A549 treated with ZK216348 at 1 μM for 4 hours (cell line): Measurements from ENCODE around the gene PPIL3. TPM values are rescaled to one million over a fixed set of nuclear protein-coding genes. Genes with fewer than 3 reads are reported as not detected.

Experiments used
- total RNA-seq: library from RNA; stranded (reverse); fragments of 200-300 nt; extraction: Qiagen RNA extraction; gene quantifications from 5 replicates; pipeline ENCODE4 v1.2.3, GENCODE V29; 2022; ENCODE audit warnings: low read depth

The PPIL3 gene
- total RNA-seq, result 21.4 to 25.6 TPM (median 23.9 TPM) in 5 replicates

DNA sequence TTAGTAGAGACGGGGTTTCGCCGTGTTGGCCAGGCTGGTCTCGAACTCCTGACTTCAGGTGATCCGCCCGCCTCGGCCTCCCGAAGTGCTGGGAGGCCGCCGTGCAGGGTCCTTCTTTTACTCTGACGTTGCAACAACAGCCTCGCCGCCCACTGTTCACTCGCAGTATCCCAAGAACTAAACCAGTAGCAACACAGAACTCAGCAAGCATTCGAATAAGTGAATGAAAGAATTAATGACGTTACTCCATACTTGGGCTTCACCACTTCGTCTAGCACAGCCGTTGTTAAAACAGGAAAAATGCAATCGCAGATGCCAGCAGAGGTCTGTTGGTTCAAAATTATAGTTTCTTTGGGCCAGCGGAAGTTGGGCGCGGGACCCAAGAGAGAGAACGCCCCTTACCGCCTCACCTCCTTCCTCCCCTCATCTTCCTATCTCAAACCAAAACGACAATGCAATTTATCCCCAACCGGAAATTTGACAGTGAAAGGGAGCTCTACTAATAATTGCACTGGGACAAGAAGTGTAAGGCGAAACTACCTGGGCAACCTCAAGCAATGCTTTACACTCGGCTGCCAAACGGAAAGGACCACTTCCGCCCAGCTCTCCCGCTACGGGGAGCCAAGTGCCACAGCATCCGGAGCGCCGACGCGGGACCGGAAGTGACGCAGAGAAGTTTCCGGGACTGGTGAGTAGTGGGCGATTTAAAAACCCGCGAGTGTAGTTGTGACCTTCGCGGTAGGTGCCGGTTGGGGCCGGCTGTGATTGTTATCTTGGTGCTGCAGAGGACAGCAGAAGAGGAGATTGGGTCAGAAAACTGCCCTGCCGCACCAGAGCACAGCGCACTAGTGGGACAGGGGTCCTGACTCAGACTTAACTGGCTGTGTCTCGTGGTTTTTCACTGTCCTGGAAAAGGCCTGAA is at the start of gene PPIL3, which contains the start of gene NIF3L1:
TSS of gene PPIL3 (minus strand) at position 374 of the 922 bp plus-strand sequence. CDS start 1,462 bp downstream, outside the sequence.
TSS of gene NIF3L1 (plus strand) at position 668 of the 922 bp plus-strand sequence. CDS start 2,573 bp downstream, outside the sequence.

DNA sequence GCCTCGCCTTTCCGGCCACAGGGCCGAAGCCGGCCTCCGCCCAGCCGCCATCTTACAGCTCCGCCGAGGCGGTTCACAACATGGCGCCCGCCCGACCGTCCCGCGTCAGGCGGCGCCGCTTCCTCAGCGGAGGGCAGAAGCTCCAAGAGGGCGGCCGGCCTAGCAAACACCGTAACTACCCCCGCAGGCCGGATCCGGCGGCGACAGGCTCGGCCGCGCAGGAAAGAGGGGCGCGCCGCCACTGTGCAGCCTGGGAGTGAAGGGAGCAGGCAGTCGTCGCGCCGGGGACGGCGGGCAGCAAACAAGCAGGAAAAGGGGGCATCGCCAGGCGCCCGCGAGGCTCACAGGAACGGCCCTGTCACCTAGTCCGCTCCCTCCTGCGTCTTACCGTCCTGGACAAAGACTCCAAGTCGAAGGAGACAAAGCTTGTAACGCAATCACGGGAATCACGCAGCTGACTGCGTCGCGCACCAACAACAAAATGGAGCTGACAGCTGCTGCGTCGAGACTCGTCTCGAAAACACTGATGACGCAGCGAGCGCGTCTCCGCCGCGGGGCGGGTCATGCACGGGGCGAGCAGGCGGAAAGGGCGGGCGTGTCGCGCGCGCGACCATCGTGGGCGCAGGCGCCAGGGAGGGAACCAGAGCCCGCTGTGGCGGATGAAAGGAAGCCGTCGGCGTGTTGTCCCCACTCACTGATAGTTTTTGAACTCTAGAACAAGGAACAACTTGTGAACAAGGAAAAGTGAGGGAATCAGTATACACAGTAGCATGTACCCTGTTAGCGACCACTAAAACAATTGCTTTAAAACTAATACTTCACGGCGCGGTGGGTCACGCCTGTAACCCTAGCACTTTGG is 24.5 kb downstream of the PPIL3 start, which contains the start of gene CLK1:
TSS of gene CLK1 (minus strand) at position 483 of the 859 bp plus-strand sequence. CDS start 2,796 bp downstream, outside the sequence.

Other genes with a start within 250 kb of the PPIL3 start
- 386 to 904 TPM (median 456 TPM) in 5 replicates for gene BZW1, start 77.2 kb downstream of the PPIL3 start, total RNA-seq
- gene CLK1, start 24.4 kb downstream of the PPIL3 start, total RNA-seq, result 34.9 to 45.0 TPM (median 39.4 TPM) in 5 replicates
- 37.1 to 45.2 TPM (median 41.6 TPM) in 5 replicates for gene NIF3L1, start 294 bp upstream of the PPIL3 start, total RNA-seq
- gene ORC2, start 74.6 kb upstream of the PPIL3 start, total RNA-seq, result 12.7 to 16.7 TPM (median 14.0 TPM) in 5 replicates
- gene HYCC2, start 182.6 kb upstream of the PPIL3 start, total RNA-seq, result 3.2 to 6.0 TPM (median 3.8 TPM) in 5 replicates
- 124 to 251 TPM (median 134 TPM) in 5 replicates for gene NDUFB3, start 182.9 kb upstream of the PPIL3 start, total RNA-seq
- gene CFLAR, start 227.1 kb upstream of the PPIL3 start, total RNA-seq, result 80.5 to 125 TPM (median 90.3 TPM) in 5 replicates